KG1 (cell line): ENCODE measurements around the gene TMEM212.
"Not testable (repeated sequence)": the region's sequence is repeated elsewhere in the genome, so short reads cannot be mapped to it uniquely, and the experiment has no call there.

ENCODE experiments used
- DNase-seq: peaks from one replicate; lab custom pipeline; 2025; lab: John Stamatoyannopoulos, UW

The TMEM212 gene

DNA sequence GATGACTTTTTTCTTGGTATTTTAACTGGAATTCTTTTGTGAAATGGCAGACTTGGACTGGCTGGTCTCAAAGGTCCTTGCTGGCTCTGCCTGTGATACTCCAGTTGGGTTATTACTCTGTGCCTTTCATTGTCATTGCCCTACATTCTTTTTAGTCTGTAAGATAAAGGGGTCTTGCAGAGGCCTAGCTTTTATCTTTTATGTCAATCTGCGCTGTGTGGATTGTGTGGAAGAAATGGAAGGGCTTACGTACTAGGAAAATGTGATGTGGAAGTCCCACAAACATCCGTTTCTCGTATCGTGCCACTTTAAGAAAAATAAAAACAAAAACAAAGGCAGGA lies 8.7 kb upstream of the TMEM212 start:
- no peak for DNase-seq

DNA sequence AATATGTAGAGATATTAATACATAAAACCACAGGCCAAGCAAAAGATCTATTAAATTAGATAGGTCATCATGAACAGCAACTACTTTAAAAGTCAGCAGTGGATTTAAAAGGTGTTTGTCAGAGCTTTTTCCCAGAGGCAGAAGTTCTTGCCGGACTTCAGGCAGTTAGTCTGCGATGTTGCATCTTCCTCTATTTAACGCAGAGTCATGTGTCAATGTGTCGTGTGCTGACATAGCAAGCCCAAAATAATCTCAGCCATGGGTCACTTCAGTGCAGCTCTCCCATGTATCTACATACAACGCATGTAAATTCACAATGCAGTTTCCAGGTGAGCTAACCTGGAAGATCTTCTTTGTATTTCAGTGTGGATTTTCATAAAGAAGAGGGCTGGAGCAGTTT lies 8.0 kb upstream of the TMEM212 start:
- no peak for DNase-seq

DNA sequence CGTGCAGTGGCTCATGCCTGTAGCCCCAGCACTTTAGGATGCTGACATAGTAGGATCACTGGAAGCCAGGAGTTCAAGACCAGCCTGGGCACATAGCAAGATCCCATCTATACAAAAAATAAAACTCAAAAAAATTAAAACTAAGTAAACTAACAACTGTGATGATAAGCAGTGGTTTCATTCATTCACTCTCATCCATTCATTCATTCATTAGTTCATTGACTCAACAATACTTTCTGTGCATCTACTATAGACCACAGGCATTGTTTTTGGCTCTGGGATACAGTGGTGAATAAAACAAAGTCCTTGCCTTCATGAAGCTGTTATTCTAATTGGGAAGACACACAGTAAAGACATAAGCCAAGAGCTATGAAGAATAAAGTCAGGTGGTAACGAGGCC lies 7.5 kb upstream of the TMEM212 start:
- DNase-seq = no peak

DNA sequence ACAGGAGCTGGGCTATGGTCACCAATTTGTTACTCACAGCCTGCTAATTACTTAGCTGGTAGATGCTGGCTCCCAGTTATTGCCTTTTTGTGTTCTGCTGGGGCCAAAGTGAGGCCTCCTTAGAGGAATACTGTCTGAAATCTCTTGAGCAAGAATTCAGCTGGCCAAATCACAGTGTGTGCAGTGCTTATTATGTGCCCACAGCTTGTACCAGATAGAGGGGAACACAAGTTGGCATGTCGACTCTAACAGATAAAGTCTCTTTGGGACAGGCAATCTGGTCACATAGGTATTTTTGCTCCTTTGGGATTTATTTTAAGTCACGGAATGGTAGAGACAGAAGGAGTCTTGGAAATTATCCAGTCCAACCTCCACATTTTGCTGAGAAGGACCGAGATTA lies 6.3 kb upstream of the TMEM212 start:
- DNase-seq = no peak

DNA sequence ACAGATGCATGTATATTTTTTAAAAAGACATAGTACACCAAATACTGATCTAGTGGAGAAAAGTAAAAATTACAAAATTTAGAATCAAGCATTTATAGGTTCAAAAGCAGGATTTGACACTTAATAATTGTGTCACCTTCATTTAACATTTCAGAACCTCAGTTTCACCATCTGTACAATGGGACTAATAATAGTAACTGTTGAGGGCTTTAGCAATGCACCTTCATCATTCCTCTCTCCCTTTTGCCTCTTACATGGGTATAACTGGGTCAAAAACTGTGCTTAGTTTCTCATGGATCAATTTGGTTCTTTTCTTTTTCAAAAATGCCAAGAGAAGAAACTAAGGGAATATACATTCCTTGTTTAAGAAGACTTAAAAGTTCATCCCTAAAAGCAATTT lies 5.5 kb upstream of the TMEM212 start:
- DNase-seq = no peak

DNA sequence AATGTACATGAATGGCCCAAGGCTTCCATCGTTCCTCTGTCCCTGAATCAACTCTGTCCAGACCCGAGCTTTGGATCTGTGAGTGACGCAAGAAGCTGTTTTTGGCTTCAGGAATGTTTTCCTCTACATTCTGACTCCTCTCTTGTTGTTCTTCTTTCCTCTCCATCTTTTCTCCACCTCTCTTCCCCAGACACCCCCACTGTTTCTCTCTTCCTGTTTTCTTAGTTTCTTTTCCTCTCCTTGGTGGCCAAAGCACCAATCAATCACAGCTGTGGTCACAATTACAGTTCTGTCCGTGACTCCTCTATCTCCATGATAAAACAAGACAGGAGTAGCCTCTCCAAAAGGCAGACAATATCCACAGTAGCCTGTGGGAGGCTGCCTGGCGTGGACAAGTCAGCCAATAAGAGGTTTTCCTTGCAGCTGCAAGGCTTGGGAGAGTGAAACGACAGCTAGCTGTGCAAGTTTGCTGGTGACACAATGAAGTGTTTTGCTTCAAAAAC lies 4.9 kb upstream of the TMEM212 start:
- no peak for DNase-seq

DNA sequence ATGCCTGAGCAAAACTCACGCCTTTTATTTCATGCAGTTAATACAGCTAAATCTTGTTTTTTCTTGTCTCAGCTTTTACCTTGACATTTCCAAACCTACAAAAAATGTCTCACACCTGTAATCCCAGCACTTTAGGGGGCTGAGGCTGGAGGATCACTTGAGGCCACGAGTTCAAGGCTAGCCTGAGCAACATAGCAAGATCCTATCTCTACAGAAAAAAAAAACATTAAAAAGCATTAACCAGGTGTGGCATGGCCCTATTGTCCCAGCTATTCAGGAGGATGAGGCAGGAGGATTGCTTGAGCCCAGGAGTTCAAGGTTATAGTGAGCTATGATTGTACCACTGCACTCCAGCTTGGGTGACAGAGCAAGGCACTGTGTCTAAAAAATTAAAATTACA lies 3.9 kb upstream of the TMEM212 start:
- no peak for DNase-seq

DNA sequence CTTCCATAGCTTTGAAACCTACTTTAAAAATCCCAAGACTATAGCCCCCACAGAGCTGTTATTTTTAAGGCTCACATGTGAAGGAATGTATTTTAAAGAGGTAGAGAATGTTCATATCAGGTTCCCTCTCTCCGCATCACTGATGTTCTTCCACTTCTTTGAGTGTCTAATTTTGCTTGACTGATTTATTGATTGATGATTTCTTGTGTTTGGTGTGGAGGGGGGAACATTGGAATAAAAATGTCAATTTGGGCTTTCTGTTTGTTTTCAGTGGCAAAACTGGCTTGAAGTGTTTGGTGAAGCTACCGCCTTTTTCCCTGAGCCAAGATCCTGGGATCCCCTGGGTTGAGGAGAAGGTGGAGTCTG lies 2.7 kb upstream of the TMEM212 start:
- no peak for DNase-seq

DNA sequence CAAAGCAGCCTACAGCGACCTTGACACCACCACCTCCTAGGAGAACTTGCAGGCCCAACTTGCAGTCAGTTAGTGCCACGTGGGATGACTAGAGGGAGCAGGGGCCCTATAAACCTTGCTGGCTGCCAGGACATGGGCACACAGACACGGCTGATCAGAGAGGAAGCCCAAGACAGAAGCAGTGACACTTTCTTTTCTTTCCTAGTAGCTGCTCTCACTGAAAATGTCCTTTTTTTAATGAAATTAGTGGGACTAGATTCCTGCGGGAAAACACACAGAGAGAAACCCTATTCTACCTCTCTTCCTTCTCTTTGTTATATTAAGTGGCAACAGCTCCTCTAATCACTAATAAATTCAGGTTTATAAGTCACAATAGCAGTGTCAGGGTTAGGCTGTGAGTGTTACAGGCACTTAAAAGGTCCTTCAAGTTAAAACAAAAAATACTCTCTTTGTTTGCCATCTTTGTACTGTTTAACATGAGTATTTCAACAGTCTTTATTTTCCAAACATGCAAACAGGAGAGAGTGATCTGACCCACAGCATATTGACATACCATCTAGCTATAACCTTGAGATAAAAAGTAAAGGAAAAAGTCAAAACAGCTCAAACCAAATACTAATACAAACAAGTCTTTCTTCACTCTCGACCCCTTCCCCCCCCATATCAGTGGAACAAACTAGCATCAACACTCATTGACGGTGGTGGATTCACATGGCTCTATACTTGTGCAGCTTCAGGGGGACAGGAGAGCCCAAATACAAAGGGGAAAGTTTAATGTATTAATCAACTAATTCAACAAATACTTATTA lies 2.1 kb upstream of the TMEM212 start:
- no peak for DNase-seq

DNA sequence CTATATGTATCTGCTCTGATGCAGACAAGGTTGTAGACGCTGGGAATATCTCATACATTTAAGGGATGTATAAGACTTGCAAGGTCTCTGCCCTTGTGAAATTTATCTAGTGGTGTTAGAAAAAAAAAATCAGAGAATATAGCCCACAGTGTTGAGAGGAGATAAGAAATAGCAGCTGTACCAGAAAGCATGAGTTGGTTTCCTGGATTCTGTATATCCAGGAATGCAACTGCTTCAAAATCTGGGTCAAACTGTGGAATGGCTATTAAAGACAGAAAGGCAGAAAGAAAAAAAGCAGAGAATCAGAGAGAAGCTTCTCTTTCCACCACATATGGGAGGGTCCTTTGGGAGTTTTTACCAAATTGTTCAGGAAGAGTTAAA lies 1.5 kb upstream of the TMEM212 start:
- DNase-seq = no peak

DNA sequence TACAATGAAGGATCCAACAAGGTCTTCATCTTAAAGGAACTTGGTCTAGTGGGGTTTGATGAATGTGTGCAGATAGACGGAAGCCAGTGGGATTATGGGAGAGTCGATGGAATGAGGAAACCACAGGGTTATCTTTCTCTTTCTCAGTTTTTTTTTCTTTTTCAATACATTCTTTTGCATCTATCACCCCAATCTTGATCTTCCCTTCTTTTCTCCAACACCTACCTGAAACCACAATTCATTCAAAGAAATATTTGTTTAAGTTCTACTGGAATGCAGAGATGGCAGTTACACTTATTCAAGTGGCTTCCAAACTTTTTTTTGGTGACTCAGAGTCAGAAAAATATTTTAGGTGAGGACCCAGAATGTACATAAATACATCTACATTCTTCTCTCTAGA lies 1.7 kb downstream of the TMEM212 start:
- no peak for DNase-seq

DNA sequence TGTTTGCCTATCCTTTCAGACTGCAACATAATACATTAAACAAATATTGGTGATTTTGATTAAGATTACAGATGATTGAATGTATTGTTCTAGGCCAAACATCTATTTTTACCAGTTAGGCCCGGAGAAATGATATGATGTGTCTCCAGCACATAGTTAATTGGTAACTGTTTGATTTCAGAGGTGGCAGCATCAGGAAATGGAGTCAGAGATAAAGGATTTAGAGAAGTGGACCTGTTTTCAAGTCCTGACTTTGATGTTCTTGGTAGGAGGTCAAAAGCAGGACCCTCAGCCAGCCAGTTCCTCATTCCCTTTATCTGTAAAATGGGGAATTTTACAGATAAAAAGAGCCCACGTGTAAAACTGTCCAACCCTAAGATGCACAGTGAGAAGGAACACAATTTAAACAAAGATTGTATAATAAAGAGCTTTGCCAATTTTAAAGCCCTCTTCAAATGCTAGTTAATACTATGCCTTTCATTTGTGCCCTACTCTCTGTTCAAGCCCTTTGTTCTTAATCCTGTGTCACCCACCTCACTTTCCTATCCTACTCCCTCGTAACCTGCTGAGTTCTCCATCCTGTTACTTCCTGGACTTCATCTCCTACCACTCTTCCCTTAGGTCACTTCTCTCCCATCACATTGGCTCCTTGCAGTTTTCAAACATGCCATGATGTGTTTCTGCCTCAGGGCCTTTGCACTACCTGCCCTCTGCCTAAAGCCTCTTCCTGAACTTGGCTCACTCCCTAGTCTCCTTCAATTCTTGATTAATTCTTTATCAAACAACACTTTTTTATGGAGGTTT lies 2.5 kb downstream of the TMEM212 start:
- DNase-seq = no peak

DNA sequence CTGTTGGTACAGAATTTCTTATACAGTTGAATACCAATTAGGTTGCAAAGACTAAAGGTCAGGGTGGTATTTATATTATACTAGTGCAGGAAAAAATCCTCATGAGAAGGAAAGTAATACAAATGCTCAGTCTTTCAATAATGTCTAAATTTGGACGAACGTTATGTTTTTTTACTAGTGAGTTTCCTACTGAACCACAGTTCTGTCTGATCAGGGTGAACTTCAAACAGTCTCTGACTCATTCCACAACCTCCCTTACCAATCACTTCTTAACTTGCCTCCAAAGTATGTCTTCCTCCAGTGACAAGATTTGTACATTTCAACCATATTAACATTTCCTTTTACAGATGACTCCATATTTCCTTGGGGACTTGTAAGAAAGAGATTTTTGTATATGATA lies 3.4 kb downstream of the TMEM212 start:
- no peak for DNase-seq

DNA sequence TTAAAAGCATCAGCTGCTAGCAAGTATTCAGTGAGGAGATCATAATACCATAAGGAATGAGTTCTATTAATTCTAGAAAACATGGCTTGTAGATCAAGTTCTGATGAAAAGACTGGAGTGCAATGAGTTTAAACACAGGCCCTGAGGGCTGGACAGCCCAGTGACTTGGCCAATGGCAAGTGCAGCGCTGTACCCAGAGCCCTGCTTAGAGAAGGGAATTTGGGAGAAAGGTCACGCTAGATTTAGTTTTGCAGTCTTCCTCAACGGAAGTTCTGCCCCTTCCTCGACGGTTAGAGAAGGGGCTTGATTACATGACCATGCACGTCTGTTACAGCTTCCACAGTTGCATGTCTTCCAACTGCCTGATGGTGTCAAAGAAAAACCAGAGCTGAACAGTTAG lies 4.0 kb downstream of the TMEM212 start:
- DNase-seq = no peak

DNA sequence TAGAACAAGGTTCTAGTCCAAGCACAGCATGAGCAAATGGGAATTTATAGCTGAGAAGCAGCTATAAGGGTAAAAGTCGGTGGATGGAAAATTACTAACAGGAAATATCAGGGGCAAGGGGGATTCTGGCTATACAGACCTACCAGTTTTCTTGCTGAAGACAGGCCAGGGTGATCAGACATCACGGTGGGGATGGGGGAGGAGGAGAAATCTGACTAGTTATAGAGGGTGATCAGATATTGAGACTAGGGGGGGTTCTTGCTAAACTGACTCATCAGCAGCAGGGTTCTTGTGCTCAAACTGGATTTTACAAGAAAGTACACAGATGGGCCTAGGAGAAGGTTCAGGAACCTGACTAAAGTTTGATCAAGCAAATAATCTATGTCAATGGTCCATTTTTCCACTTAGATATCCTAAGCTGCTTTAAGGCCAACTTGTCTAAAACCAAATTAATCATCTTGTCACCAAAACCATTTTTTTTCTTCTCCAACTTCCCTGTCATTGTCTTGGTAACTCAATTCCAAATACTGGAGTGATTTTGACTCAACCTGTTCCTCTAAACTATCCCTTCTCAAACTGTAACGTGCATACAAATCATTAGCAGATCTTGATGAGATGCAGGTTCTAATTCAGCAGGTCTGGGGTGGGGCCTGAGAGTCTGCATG lies 4.6 kb downstream of the TMEM212 start:
- DNase-seq = no peak

DNA sequence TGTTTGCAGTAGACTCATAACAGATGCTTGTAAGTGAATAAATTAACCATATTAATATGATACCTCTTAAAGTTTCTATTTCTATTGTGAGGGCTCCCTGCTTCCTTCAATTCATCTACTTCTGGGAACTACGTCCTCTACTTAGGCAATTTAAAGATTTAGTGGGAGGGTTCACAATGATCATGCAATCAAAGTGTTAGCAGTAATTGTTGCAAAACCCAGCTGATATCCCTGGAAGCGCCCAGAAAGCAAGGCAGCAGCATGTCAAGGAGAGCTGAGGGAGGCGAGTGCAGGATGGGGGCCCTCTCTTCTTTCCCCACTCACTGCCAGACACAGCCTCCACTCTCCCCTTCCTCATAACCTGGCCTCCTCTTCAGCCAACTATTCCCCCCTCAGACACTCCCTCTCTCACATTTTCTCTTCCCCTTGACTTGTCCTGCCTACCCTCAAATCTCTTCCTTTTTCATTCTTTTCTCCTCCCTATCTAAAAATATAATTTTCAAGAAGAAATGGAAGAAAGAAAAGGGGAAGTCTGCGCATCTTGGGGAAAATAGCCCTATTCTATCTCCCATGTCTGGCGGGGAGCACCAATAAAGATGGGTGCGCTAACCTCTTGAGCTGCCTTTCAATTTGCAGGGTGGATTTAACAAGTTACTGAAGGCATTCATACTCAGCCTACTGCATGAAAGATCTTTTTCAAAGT lies 6.6 kb downstream of the TMEM212 start:
- no peak for DNase-seq

DNA sequence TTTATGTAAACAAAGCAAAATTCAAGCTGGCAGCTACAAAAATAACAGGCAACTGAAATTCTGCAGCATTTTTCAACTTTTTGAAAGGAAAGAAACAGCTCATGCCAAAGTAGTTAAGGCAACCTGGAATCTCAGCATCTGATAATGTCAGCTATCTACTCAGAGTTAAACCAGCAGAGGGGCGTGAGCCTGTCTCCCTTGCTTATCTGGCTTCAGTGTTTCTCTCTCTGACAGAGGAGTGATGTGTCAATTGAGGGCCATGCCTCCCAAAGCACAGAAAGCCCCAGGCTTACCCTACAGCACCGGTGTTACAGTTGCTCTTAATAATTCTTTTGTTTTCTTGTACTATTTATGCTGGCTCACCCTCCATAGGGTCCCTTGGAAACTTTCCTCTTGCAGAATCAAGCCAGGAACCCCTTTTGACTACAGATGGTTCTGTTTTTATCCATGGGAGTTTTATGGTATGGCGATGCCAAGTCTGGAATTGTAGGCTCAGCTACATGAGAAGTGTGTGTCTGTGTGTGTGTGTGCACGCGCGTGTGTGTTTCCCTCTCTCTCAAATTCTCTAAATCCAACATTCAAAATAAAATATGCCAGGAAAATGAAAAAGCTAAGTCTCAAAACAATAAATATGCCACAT lies 7.3 kb downstream of the TMEM212 start:
- no peak for DNase-seq

DNA sequence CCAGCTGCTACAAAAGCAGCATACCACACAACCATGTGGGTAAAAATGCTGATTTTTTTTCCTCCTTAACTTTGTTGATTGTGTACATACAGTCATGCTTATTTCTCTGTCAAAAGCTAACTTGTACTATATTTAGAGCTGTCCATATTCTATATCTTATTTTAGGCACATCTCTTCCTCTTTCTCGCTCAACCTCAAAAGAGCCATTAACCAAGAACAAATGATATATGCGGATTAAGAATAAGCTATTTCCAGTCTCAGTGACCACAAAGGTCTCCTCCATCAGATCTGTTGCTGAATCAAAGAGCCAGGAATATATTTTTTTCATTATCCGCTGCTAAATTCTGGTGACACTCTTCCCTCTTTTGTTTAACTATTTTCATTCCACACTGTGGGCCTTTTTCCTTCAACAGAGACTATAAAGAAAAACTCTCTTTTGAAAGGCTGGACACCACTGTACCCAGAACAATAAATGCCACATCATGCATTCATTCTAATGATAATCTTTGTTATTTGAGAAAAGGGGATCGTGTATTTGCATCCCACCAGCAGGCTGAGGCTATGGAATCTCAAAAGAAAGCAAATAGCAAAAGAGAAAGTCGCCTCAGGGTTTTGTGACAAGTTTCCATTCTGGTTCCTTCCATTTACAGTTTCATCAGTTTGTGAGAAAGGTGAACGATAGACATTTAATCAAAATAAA lies 8.0 kb downstream of the TMEM212 start:
- no peak for DNase-seq

DNA sequence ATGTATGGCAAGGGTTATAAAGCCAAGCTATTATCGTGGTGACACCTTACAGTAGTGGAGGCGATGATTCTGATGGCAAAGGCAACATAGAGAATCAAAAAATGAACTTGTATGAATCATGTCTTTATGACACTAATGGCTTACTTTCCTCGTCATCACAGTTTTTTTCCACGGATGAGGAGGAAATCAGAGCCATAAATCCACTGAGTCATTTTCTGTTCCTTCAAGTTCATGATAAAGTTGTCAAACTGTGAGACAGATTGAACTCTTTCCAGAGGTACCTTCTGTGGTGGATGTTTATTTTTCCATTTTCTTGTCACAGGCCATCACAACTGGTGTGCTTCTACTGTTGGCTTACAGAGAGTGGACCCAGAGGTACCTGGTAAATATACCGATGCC lies 8.5 kb downstream of the TMEM212 start:
- DNase-seq = no peak

DNA sequence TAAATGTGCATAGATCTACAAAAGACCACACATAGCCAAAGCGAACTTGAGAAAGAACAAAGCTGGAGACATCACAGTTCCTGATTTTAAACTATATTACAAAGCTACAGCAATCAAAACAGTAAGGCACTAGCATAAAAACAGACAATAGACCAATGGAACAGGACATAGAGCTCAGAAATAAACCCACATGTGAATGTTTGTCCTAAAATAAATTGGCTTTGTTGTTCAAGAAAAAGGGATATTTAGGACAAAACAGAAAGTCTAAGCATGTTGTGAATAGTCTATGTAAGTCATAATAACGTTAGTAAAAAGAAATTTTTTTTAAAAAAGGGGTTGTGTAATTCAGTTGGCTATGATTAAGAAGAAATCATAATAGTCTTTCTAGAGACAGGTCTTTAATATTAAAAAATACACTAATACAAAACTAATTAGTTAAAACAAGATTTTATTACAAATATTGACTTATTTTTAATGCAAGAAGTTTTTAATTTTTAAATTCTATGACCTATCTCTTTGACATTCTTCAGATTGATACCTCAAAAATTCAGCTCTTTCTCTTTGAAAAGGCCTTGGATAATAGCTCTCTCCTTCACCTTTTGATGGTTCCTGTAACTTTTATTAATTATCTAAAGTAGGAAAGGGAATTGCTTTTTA lies 11.6 kb downstream of the TMEM212 start:
- no peak for DNase-seq

DNA sequence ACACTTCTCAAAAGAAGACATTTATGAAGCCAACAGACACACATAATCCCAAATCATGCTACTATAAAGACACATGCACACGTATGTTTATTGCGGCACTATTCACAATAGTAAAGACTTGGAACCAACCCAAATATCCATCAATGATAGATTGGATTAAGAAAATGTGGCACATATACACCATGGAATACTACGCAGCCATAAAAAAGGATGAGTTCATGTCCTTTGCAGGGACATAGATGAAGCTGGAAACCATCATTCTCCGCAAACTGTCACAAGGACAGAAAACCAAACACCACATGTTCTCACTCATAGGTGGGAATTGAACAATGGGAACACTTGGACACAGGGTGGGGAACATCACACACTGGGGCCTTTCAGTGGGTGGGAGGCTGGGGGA lies 15.6 kb downstream of the TMEM212 start:
- not testable (repeated sequence) for DNase-seq
